ENCODE results near the gene OLFML2A.
"Not testable (repeated sequence)": the region's sequence is repeated elsewhere in the genome, so short reads cannot be mapped to it uniquely, and the experiment has no call there.

The OLFML2A gene

GRCh38 chr9:124761710-124762109 lies 15.2 kb upstream of the OLFML2A start:
- DNase-seq = no peak

GRCh38 chr9:124762633-124763032 lies 14.3 kb upstream of the OLFML2A start:
- DNase-seq = no peak

GRCh38 chr9:124764774-124765438 lies 12.0 kb upstream of the OLFML2A start:
- no peak for DNase-seq

GRCh38 chr9:124765439-124765835 lies 11.5 kb upstream of the OLFML2A start:
- DNase-seq = no peak

- no peak for DNase-seq
Measured at GRCh38 chr9:124766326-124766725, 10.6 kb upstream of the OLFML2A start.

GRCh38 chr9:124766815-124767554 lies 9.9 kb upstream of the OLFML2A start:
- no peak for DNase-seq

- no peak for DNase-seq
Measured at GRCh38 chr9:124767821-124768220, 9.1 kb upstream of the OLFML2A start.

GRCh38 chr9:124768334-124768733 lies 8.6 kb upstream of the OLFML2A start:
- no peak for DNase-seq

GRCh38 chr9:124768750-124769548 lies 8.0 kb upstream of the OLFML2A start:
- peak; percentile 20 for DNase-seq

GRCh38 chr9:124769549-124770358 lies 7.2 kb upstream of the OLFML2A start:
- DNase-seq = peak; percentile 39

GRCh38 chr9:124770359-124771020 lies 6.4 kb upstream of the OLFML2A start:
- DNase-seq = peak; percentile 47

- DNase-seq = peak; percentile 97
Measured at GRCh38 chr9:124771021-124771866, 5.7 kb upstream of the OLFML2A start, which contains the start of gene NR6A1. Gene NR6A1, minus strand, starts transcription at chr9:124771311.

GRCh38 chr9:124771867-124772679 lies 4.9 kb upstream of the OLFML2A start:
- DNase-seq = peak; percentile 89

- DNase-seq = not testable (repeated sequence)
Measured at GRCh38 chr9:124772877-124773276, 4.1 kb upstream of the OLFML2A start.

- DNase-seq = no peak
Measured at GRCh38 chr9:124773473-124774128, 3.3 kb upstream of the OLFML2A start.

- peak; percentile 90 for DNase-seq
Measured at GRCh38 chr9:124774129-124774978, 2.6 kb upstream of the OLFML2A start.

- no peak for DNase-seq
Measured at GRCh38 chr9:124776618-124776953, 347 bp upstream of the OLFML2A start.

- no peak for DNase-seq
Measured at GRCh38 chr9:124778575-124779367, 1.8 kb downstream of the OLFML2A start.

All from femur (tissue), 1 donor.